SK-N-MC (cell line): ENCODE results near the gene EIF4E.

Experiments used
- EZH2 ChIP-seq: fragments of 200-600 bp; sonication (generic); IDR thresholded peaks from one replicate; pipeline ENCODE4 v1.6.1; 2017; ENCODE audit warnings: antibody characterized with exemption
- POLR2AphosphoS5 ChIP-seq: IDR thresholded peaks from 2 replicates; pipeline ENCODE4 v1.6.1; 2012; ENCODE audit warnings: mild to moderate bottlenecking, low read depth, low read length, borderline replicate concordance

DNA sequence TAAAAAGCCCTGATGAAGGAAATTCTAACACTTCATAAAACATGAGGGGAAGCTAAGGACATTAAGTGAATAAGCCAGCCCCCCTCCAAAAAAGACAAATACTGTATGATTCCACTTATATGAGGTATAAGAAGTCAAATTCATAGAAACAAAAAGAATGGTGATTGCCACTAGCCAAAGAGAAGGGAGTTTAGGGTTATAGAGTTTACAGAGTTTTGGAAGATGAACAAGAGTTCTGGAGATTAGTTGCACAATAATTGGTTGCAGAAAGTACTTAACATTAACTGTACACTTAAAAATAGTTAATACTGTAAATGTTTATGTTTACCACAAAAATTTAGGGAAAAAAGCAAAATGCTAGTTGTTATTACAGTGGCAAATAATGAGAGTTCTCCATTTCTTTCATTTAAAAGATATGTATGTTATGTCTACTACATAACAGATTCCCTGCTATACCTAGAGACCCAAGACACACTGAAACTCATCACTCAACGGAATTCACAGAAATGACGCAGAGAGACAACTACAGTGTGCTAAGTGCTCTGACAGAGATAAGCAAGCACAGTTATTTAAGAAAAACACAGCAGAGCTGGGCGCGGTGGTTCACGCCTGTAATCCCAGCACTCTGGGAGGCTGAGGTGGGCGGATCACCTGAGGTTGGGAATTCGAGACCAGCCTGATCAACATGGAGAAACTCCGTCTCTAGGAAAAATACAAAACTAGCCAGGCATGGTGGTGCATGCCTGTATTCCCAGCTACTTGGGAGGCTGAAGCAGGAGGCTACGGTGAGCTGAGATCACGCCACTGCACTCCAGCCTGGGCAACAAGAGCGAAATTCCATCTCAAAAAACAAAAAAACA is 37.2 kb downstream of the EIF4E start:
- no peak for TF ChIP-seq EZH2
- no peak for TF ChIP-seq POLR2AphosphoS5
